T-cell (primary cell): ENCODE data around the gene FOXF2. TPM values are rescaled to one million over a fixed set of nuclear protein-coding genes. Genes with fewer than 3 reads are reported as not detected.
A peak's percentile ranks its signal among the peaks of the same experiment; 100 is the strongest.

Experiments
- ATAC-seq, 4 experiments: fragments of 200-7000 bp in 3 of 4; fragments of 150-1000 bp in 1 of 4; cut with Tn5 transposase; replicated peaks in 1 of 4; 1 replicate in 3 of 4; 2 replicates in 1 of 4; pipeline ENCODE4 v1.10.0; 2021; ENCODE audit warnings: moderate library complexity in 3 of 4, mild to moderate bottlenecking in 2 of 4, moderate number of reproducible peaks in 1 of 4
- CTCF ChIA-PET, 2 donors: fragments of 300-600 bp; sonication (Branson Sonifier 250); formaldehyde crosslinking; loops; one replicate each; lab custom pipeline; 2022; ENCODE audit warnings: antibody characterized with exemption in 2 of 2; lab: Charles Lee
- POLR2A ChIA-PET, 2 donors: fragments of 300-600 bp; sonication (Branson Sonifier 250); formaldehyde crosslinking; loops; one replicate each; lab custom pipeline; 2022; ENCODE audit warnings: antibody characterized with exemption in 2 of 2; lab: Charles Lee
- DNase-seq, 35 experiments: peaks; one replicate each; pipeline versions ENCODE4 v3.0.0 to v3.0.0-alpha.2; 2013 to 2023
- H3K27ac ChIP-seq: one replicate; pipeline ENCODE4 v1.5.1; 2013; ENCODE audit warnings: low read length
- H3K27me3 ChIP-seq, 2 experiments: replicated peaks in 1 of 2; 1 replicate in 1 of 2; 2 replicates in 1 of 2; pipeline versions ENCODE4 v1.6.1 to v1.7.0; 2013; ENCODE audit warnings: low read length in 1 of 2, mixed read lengths in 1 of 2; ENCODE audit not compliant: control insufficient read depth in 2 of 2, insufficient read depth in 2 of 2; ENCODE audit errors: extremely low read depth in 1 of 2
- H3K36me3 ChIP-seq, 2 donors: 1 replicate in 1 of 2; 2 replicates in 1 of 2; pipeline versions ENCODE4 v1.6.1 to v1.7.0; 2013; ENCODE audit warnings: low read length in 1 of 2; ENCODE audit not compliant: control insufficient read depth in 2 of 2, insufficient read depth in 1 of 2; ENCODE audit errors: extremely low read depth in 1 of 2
- H3K4me1 ChIP-seq, 2 experiments: 1 replicate in 1 of 2; 2 replicates in 1 of 2; pipeline versions ENCODE4 v1.6.1 to v1.7.0; 2013; ENCODE audit warnings: low read length in 2 of 2, mixed read lengths in 1 of 2; ENCODE audit not compliant: insufficient read depth in 2 of 2, control insufficient read depth in 1 of 2; ENCODE audit errors: extremely low read depth in 1 of 2
- H3K4me3 ChIP-seq, 2 donors: 1 replicate in 1 of 2; 2 replicates in 1 of 2; pipeline versions ENCODE4 v1.5.1 to v1.7.0; 2013; ENCODE audit warnings: mild to moderate bottlenecking in 2 of 2, low read length in 1 of 2, moderate library complexity in 1 of 2; ENCODE audit not compliant: control insufficient read depth in 1 of 2; ENCODE audit errors: extremely low read depth in 1 of 2
- H3K9me3 ChIP-seq: 2 replicates; pipeline ENCODE4 v1.7.0; 2013
- H3K27ac Mint-ChIP-seq, 2 donors: one replicate each; pipeline ENCODE4 v1.8.0; 2020 to 2021; ENCODE audit warnings: mild to moderate bottlenecking in 2 of 2, mixed read lengths in 2 of 2
- H3K27me3 Mint-ChIP-seq, 2 donors: one replicate each; pipeline ENCODE4 v1.8.0; 2021 to 2022; ENCODE audit warnings: mixed read lengths in 2 of 2
- H3K36me3 Mint-ChIP-seq: one replicate; pipeline ENCODE4 v1.8.0; 2021; ENCODE audit warnings: mixed read lengths
- H3K4me1 Mint-ChIP-seq, 3 donors: one replicate each; pipeline ENCODE4 v1.8.0; 2020 to 2022; ENCODE audit warnings: mixed read lengths in 3 of 3, mild to moderate bottlenecking in 1 of 3
- H3K4me3 Mint-ChIP-seq, 3 donors: one replicate each; pipeline ENCODE4 v1.8.0; 2020 to 2022; ENCODE audit warnings: mild to moderate bottlenecking in 3 of 3, mixed read lengths in 3 of 3, moderate library complexity in 3 of 3
- H3K9me3 Mint-ChIP-seq, 3 donors: one replicate each; pipeline ENCODE4 v1.8.0; 2020 to 2022; ENCODE audit warnings: mixed read lengths in 3 of 3
- WGBS: methylation state at CpG from one replicate; pipeline ENCODE4 v1.1.5; 2013; ENCODE audit warnings: missing lambda C conversion rate; ENCODE audit not compliant: insufficient coverage; 5-methylcytosine and 5-hydroxymethylcytosine counted together
- total RNA-seq, 35 experiments: library from RNA in 6 of 35; stranded (reverse) in 6 of 35; fragments of 120-200 nt in 1 of 35; gene quantifications; one replicate each; pipeline versions ENCODE4 v1.2.1 to v1.2.4 and lab custom pipeline; 2013 to 2026

FOXF2 gene
- total RNA-seq, 5 donors from 2014 or later (not counting 1 experiment from before 2014, with no cell fraction given), result not detected

DNA sequence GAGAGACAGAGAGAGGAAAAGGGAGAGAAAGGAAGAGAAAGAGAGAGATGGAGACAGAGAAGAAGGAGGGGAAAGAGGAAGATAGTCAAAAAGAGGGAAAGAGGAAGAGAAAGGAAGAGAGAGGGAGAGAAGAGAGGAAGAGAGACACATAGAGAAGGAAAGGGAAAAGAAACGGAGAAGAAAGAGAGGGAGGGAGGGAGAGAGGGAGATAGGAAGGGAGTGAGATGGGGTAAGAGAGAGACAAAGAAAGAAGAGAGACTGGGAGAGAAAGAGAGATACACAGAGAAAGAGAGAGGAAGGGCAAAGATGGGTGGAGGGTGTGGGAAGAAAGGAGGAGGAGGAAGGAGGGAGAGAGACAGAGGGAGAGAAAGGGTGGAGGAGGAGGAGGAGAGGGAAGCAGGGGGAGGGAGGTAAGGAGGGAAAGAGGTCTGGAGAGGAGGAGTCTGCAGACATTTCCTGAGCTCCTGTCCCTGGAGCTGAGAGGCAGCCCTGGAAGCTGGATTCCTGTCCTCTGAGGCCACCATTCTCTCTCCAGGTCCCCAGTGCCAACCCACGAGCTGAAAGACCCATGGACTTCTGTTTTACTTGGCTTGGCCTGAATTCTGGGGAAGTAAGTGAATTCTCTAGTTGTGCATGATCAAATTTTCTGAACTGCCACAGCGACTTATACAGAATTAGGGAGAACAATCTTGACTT lies 9.9 kb downstream of the FOXF2 start:
- ATAC-seq (no peak), DNase-seq (no peak)
- H3K4me1 ChIP-seq, result no peaks in the 10 kb centered on the region
- Mint-ChIP-seq H3K27me3 (peaks cover 38 to 47% of the 10 kb centered on the region in 2 donors), H3K36me3 (no peaks in the 10 kb centered on the region), H3K4me1 (peaks cover 4 to 9% (median 5%) of the 10 kb centered on the region in 3 donors), H3K9me3 (no peaks in the 10 kb centered on the region), H3K27ac (no peak overlapping the region), H3K4me3 (no peak overlapping the region)
- ChIA-PET POLR2A (no interaction called here), CTCF (interaction anchor here (0.6 to 0.8 kb wide), 2 partner anchors 806 to 1236 kb away, joined by 3 to 4 read pairs; no protein-coding TSS in a partner anchor)
- H3K27me3 ChIP-seq, result peaks cover 10 to 56% of the 10 kb centered on the region in 2 experiments
- no peak overlapping the region for H3K27ac ChIP-seq
- H3K4me3 ChIP-seq, result no peak overlapping the region
- H3K9me3 ChIP-seq, result no peaks in the 10 kb centered on the region
- H3K36me3 ChIP-seq, result no peaks in the 10 kb centered on the region
- 52% methylated on average over 2 of the region's 3 CpGs for WGBS

DNA sequence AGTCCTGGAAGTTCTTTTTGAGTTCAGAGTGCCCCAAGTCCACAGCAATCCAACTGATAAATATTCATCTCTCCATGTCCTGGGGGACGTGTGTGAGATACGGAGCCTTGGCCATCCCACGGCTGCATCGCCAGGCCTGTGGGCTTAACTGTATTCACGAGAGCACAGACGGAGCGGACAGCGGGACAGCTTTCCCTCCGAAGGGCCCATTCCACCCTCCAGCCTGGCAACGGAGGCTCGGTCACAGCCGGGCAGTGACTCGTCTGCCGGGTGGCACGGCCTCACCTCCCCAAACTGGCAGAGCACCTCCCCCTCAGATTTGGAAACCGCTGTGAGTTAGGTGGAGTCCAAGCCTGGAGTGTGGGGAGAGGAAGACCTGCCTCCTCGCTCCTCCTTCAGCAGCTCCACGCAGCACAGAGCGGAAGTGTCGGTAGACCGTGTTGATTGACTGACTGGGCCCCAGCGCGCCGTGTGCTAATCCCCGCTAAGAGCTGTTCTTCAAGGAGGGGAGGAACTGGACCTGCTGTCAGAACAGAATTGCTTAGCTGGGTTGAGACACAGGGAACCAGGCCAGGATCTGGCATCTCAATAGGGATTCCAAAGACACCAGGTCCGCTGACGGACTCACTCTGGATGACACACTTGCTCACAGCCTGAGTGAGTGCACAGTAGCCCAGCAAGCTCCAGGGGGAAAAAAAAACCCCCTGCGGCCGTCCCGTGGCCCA lies 10.9 kb downstream of the FOXF2 start:
- H3K27me3 Mint-ChIP-seq, result peaks cover 29 to 37% of the 10 kb centered on the region in 2 donors
- H3K27ac ChIP-seq, result no peak overlapping the region
- no peaks in the 10 kb centered on the region for H3K4me1 ChIP-seq
- WGBS, result 90% methylated on average over 18 of the region's 30 CpGs
- CTCF ChIA-PET, result interaction anchor here in 1 of 2 donors (0.6 kb wide), 1 partner anchor 1235 kb away, joined by 3 read pairs; no protein-coding TSS in a partner anchor
- H3K4me3 ChIP-seq, result no peak overlapping the region
- H3K36me3 Mint-ChIP-seq, result no peaks in the 10 kb centered on the region
- H3K4me3 Mint-ChIP-seq, result no peak overlapping the region
- DNase-seq (peak in 1 of 35 experiments; percentile 22), ATAC-seq (no peak)
- H3K9me3 ChIP-seq, result no peaks in the 10 kb centered on the region
- H3K36me3 ChIP-seq, result no peaks in the 10 kb centered on the region
- H3K27ac Mint-ChIP-seq, result no peak overlapping the region
- POLR2A ChIA-PET, result interaction anchor here in 1 of 2 donors (0.6 kb wide), 1 partner anchor 967 kb away, joined by 3 read pairs; no protein-coding TSS in a partner anchor
- H3K4me1 Mint-ChIP-seq, result peaks cover 3 to 9% (median 5%) of the 10 kb centered on the region in 3 donors
- H3K27me3 ChIP-seq, result peaks cover 5 to 57% of the 10 kb centered on the region in 2 experiments
- no peaks in the 10 kb centered on the region for H3K9me3 Mint-ChIP-seq

DNA sequence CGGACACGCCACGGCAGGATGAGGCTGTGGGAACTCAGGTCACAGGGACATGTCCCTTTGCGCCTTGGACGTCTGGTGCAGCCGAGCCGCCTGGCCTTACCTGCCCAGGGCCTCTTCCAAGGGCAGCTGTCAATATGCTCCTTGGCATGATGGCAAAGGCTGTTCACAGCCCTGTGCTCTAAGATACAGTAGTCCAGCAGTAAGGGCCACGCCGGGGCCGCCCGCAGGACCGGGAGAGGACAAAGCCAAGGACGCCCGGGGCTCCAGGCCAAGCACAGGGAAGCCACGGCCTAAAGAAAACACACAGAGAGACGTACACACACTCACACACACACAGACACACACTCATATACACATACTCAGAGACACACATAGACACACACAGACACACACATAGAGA lies 13.0 kb downstream of the FOXF2 start:
- Histone ChIP-seq H3K4me1 (no peaks in the 10 kb centered on the region), H3K36me3 (no peaks in the 10 kb centered on the region), H3K9me3 (no peaks in the 10 kb centered on the region), H3K27ac (no peak overlapping the region), H3K27me3 (peaks cover 5 to 46% of the 10 kb centered on the region in 2 experiments), H3K4me3 (no peak overlapping the region)
- Mint-ChIP-seq H3K4me3 (no peak overlapping the region), H3K27ac (no peak overlapping the region), H3K9me3 (no peaks in the 10 kb centered on the region), H3K4me1 (peaks cover 0 to 3% (median 0%) of the 10 kb centered on the region in 3 donors), H3K27me3 (peaks cover 12 to 17% of the 10 kb centered on the region in 2 donors), H3K36me3 (no peaks in the 10 kb centered on the region)
- ChIA-PET CTCF (no interaction called here), POLR2A (no interaction called here)
- DNase-seq (no peak), ATAC-seq (no peak)
- WGBS, result 92% methylated on average over 12 of the region's 16 CpGs

DNA sequence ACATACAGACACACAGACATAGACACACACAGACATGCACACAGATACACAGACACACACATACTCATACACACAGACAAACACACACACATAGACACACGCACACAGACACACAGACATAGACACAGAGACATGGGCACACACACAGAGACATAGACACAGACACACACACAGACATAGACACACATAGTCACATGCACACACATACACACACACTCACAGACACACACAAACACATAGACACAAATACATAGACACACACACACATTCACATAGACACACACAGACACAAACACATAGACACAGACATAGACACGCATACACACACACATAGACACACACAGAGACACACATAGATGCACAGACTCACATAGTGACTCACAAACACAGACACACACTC lies 13.5 kb downstream of the FOXF2 start:
- no peaks in the 10 kb centered on the region for H3K4me1 Mint-ChIP-seq
- no peaks in the 10 kb centered on the region for H3K9me3 Mint-ChIP-seq
- no peak for ATAC-seq
- peaks cover 3 to 49% of the 10 kb centered on the region in 2 experiments for H3K27me3 ChIP-seq
- no peak for DNase-seq
- H3K4me1 ChIP-seq, result no peaks in the 10 kb centered on the region
- peaks cover 8 to 14% of the 10 kb centered on the region in 2 donors for H3K27me3 Mint-ChIP-seq
- no peaks in the 10 kb centered on the region for H3K36me3 ChIP-seq
- WGBS, result 71% methylated on average over 2 of the region's 2 CpGs
- no peak overlapping the region for H3K4me3 Mint-ChIP-seq
- H3K9me3 ChIP-seq, result no peaks in the 10 kb centered on the region
- CTCF ChIA-PET, result no interaction called here
- no peaks in the 10 kb centered on the region for H3K36me3 Mint-ChIP-seq
- POLR2A ChIA-PET, result no interaction called here
- no peak overlapping the region for H3K27ac ChIP-seq
- H3K4me3 ChIP-seq, result no peak overlapping the region
- no peak overlapping the region for H3K27ac Mint-ChIP-seq

DNA sequence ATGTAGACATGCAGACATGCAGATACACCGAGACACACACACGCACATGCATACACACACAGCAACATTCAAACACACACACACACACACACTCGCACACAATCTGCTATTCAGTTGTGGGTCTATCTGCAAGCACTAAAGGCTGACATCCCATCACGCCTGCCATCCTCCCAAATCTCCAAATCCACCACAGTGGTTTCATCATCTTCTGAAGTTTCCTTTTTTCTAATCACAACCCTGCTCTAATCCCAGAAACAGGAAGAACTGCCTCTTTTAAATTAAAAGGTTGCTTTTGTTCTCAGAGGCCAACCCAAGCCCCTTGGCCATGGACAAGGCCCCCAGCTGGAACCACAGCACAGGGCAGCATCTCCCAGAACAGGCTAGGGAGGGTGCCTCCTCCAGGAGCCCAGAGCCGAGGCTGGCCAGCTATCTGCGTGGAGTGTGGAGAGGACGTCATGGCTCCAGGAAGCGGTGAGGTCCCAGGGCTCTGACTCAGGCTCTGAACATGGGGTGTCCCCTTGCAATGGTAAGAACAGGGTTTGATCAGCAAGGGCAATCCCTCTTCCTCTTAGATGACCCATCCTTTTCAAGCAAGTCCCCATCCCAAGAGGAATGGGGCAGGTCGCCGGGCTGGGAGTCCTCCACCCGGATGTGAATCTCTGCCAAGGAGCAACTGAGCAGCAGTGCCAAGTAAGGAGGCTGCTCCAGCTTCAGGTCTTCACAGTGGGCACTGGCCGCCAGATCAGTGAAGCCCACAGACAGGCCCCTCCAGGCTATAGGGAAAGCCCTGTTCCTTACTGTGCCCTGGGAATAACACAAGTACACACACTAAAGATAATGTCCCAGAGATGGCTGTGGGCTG lies 14.7 kb downstream of the FOXF2 start:
- H3K4me1 ChIP-seq, result no peaks in the 10 kb centered on the region
- no peak for DNase-seq
- Mint-ChIP-seq H3K27ac (no peak overlapping the region), H3K9me3 (no peaks in the 10 kb centered on the region), H3K36me3 (no peaks in the 10 kb centered on the region), H3K4me1 (no peaks in the 10 kb centered on the region), H3K4me3 (no peak overlapping the region), H3K27me3 (peaks cover 3 to 12% of the 10 kb centered on the region in 2 donors)
- peaks cover 3 to 52% of the 10 kb centered on the region in 2 experiments for H3K27me3 ChIP-seq
- no peaks in the 10 kb centered on the region for H3K9me3 ChIP-seq
- no peak overlapping the region for H3K27ac ChIP-seq
- POLR2A ChIA-PET, result no interaction called here
- WGBS, result 79% methylated on average over 12 of the region's 12 CpGs
- H3K4me3 ChIP-seq, result no peak overlapping the region
- no peaks in the 10 kb centered on the region for H3K36me3 ChIP-seq
- no peak for ATAC-seq
- CTCF ChIA-PET, result no interaction called here

DNA sequence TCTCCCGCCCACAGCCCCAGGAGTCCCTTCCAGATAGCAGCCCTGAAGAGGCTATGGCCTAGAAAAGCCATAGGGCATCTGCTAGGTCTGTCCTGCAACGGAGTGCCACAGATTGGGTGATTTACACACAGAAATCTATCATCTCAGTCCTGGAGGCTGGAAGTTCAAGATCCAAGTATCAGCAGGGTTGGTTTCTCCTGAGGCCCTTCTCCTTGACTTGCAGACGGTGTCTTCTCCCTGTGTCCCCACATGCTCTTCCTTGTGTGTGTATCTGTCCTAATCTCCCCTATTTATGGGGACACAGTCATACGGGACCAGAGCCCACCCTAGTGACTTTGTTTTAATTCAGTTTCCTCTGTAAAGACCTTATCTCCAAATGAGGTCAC lies 15.3 kb downstream of the FOXF2 start:
- ATAC-seq, result no peak
- H3K9me3 Mint-ChIP-seq, result no peaks in the 10 kb centered on the region
- H3K27ac Mint-ChIP-seq, result no peak overlapping the region
- no peak for DNase-seq
- H3K27me3 Mint-ChIP-seq, result peaks cover 0 to 16% of the 10 kb centered on the region in 2 donors
- no peak overlapping the region for H3K4me3 Mint-ChIP-seq
- 86% methylated on average over 1 of the region's 4 CpGs for WGBS
- ChIA-PET POLR2A (no interaction called here), CTCF (no interaction called here)
- H3K4me1 Mint-ChIP-seq, result no peaks in the 10 kb centered on the region
- Histone ChIP-seq H3K27ac (no peak overlapping the region), H3K36me3 (no peaks in the 10 kb centered on the region), H3K27me3 (peaks cover 3 to 51% of the 10 kb centered on the region in 2 experiments), H3K9me3 (no peaks in the 10 kb centered on the region), H3K4me3 (no peak overlapping the region), H3K4me1 (no peaks in the 10 kb centered on the region)
- no peaks in the 10 kb centered on the region for H3K36me3 Mint-ChIP-seq
